WTC11 (cell line): ENCODE results near the gene FAM107A. TPM values are rescaled to one million over a fixed set of nuclear protein-coding genes. Genes with fewer than 3 reads are reported as not detected.

Experiments
- ATAC-seq: fragments of 200-7000 bp; cut with Tn5 transposase; 2 replicates; pipeline ENCODE4 v1.10.0; 2021; ENCODE audit warnings: mild to moderate bottlenecking, moderate library complexity
- CTCF ChIA-PET: fragments of 300-600 bp; sonication (Branson Sonifier 250); formaldehyde crosslinking; loops from one replicate; lab custom pipeline; 2021; ENCODE audit warnings: antibody characterized with exemption; lab: Charles Lee
- POLR2A ChIA-PET: fragments of 350-600 bp; sonication (Branson Sonifier 250); formaldehyde crosslinking; loops from one replicate; lab custom pipeline; 2021; ENCODE audit warnings: antibody characterized with exemption; lab: Charles Lee
- DNase-seq: peaks from one replicate; pipeline ENCODE4 v3.0.0; 2021; ENCODE audit warnings: low spot score
- H3K27ac Mint-ChIP-seq: 2 replicates; pipeline ENCODE4 v1.8.0; 2021; ENCODE audit warnings: mixed read lengths
- H3K27me3 Mint-ChIP-seq: 2 replicates; pipeline ENCODE4 v1.8.0; 2021; ENCODE audit warnings: low read depth, mild to moderate bottlenecking, moderate library complexity, mixed read lengths
- H3K36me3 Mint-ChIP-seq: 2 replicates; pipeline ENCODE4 v1.8.0; 2021; ENCODE audit warnings: mixed read lengths
- H3K4me1 Mint-ChIP-seq: 2 replicates; pipeline ENCODE4 v1.8.0; 2022; ENCODE audit warnings: mixed read lengths
- H3K4me3 Mint-ChIP-seq: 2 replicates; pipeline ENCODE4 v1.8.0; 2021; ENCODE audit warnings: mild to moderate bottlenecking, moderate library complexity, mixed read lengths
- H3K9me3 Mint-ChIP-seq: 2 replicates; pipeline ENCODE4 v1.8.0; 2021; ENCODE audit warnings: mixed read lengths
- ARID4B ChIP-seq: sonication (generic); formaldehyde crosslinking; IDR thresholded peaks from 2 replicates; pipeline ENCODE4 v1.8.0; 2023; ENCODE audit warnings: missing genetic modification reagents, mild to moderate bottlenecking, borderline replicate concordance
- CBFB ChIP-seq: sonication (generic); formaldehyde crosslinking; IDR thresholded peaks from 2 replicates; pipeline ENCODE4 v1.8.1; 2022; ENCODE audit warnings: mild to moderate bottlenecking, low read depth, missing genetic modification reagents
- CDX4 ChIP-seq: fragments of 250-450 bp; sonication (Bioruptor Pico); IDR thresholded peaks from 2 replicates; pipeline ENCODE4 v1.9.0; 2021; ENCODE audit warnings: moderate library complexity, mild to moderate bottlenecking, inconsistent platforms, borderline replicate concordance
- ESRRA ChIP-seq: sonication (generic); formaldehyde crosslinking; IDR thresholded peaks from 2 replicates; pipeline ENCODE4 v1.8.1; 2022; ENCODE audit warnings: mild to moderate bottlenecking, missing genetic modification reagents, borderline replicate concordance
- FOXK1 ChIP-seq: sonication (generic); formaldehyde crosslinking; IDR thresholded peaks from 2 replicates; pipeline ENCODE4 v1.8.0; 2022; ENCODE audit warnings: mild to moderate bottlenecking, moderate library complexity, missing genetic modification reagents
- FOXP1 ChIP-seq: sonication (generic); formaldehyde crosslinking; IDR thresholded peaks from 2 replicates; pipeline ENCODE4 v1.8.0; 2022; ENCODE audit warnings: missing genetic modification reagents, mild to moderate bottlenecking, moderate library complexity, borderline replicate concordance
- IRF2 ChIP-seq: sonication (generic); formaldehyde crosslinking; IDR thresholded peaks from 2 replicates; pipeline ENCODE4 v1.8.0; 2022; ENCODE audit warnings: low read depth, missing genetic modification reagents, borderline replicate concordance
- JUN ChIP-seq: sonication (generic); formaldehyde crosslinking; IDR thresholded peaks from 2 replicates; pipeline ENCODE4 v1.8.0; 2023; ENCODE audit warnings: mild to moderate bottlenecking, missing genetic modification reagents
- PRRX2 ChIP-seq: fragments of 250-450 bp; sonication (Bioruptor Pico); IDR thresholded peaks from 2 replicates; pipeline ENCODE4 v1.8.0; 2021; ENCODE audit warnings: mild to moderate bottlenecking
- RORB ChIP-seq: fragments of 250-450 bp; sonication (Bioruptor Pico); IDR thresholded peaks from 2 replicates; pipeline ENCODE4 v1.9.0; 2021; ENCODE audit warnings: mild to moderate bottlenecking
- SMAD4 ChIP-seq: sonication (generic); formaldehyde crosslinking; IDR thresholded peaks from 2 replicates; pipeline ENCODE4 v1.8.0; 2022; ENCODE audit warnings: mild to moderate bottlenecking, missing genetic modification reagents
- TEAD1 ChIP-seq: sonication (generic); formaldehyde crosslinking; IDR thresholded peaks from 2 replicates; pipeline ENCODE4 v1.8.0; 2022; ENCODE audit warnings: mild to moderate bottlenecking, missing genetic modification reagents
- TEAD4 ChIP-seq: sonication (generic); formaldehyde crosslinking; IDR thresholded peaks from 2 replicates; pipeline ENCODE4 v1.8.0; 2022; ENCODE audit warnings: mild to moderate bottlenecking, missing genetic modification reagents
- TP53 ChIP-seq: sonication (generic); formaldehyde crosslinking; IDR thresholded peaks from 2 replicates; pipeline ENCODE4 v1.8.1; 2023; ENCODE audit warnings: mild to moderate bottlenecking, missing genetic modification reagents
- ZNF138 ChIP-seq: sonication (generic); formaldehyde crosslinking; conservative IDR thresholded peaks from 2 replicates; pipeline ENCODE4 v1.8.1; 2022; ENCODE audit warnings: mild to moderate bottlenecking, moderate library complexity, missing genetic modification reagents
- ZNF281 ChIP-seq: sonication (generic); formaldehyde crosslinking; IDR thresholded peaks from 2 replicates; pipeline ENCODE4 v1.8.0; 2023; ENCODE audit warnings: mild to moderate bottlenecking, missing genetic modification reagents
- ZNF425 ChIP-seq: fragments of 250-450 bp; sonication (Bioruptor Pico); conservative IDR thresholded peaks from 2 replicates; pipeline ENCODE4 v1.9.0; 2021; ENCODE audit warnings: mild to moderate bottlenecking
- total RNA-seq: library from RNA; stranded (reverse); gene quantifications from 3 replicates; pipeline ENCODE4 v1.2.3, GENCODE V29; 2021
- TF ChIP-seq, protein P1 (sequence below): sonication (generic); formaldehyde crosslinking; IDR thresholded peaks from 2 replicates; pipeline ENCODE4 v1.8.0; 2022; ENCODE audit warnings: mild to moderate bottlenecking, missing genetic modification reagents
- TF ChIP-seq, protein P2 (sequence below): sonication (generic); formaldehyde crosslinking; IDR thresholded peaks from 2 replicates; pipeline ENCODE4 v1.8.1; 2023; ENCODE audit warnings: mild to moderate bottlenecking, missing genetic modification reagents
- TF ChIP-seq, protein P3 (sequence below): fragments of 200-600 bp; IDR thresholded peaks from 2 replicates; pipeline ENCODE4 v1.8.0; 2022; ENCODE audit warnings: antibody characterized with exemption

The FAM107A gene
- total RNA-seq, 1 experiment from 2014 or later = 0.31 TPM

GRCh38 chr3:58544541-58544940 lies 32.6 kb downstream of the FAM107A start:
- ATAC-seq (no peak), DNase-seq (no peak)
- CTCF ChIA-PET = no interaction called here
- peaks cover 12% of the 10 kb centered on the region for H3K9me3 Mint-ChIP-seq
- POLR2A ChIA-PET = no interaction called here
- no peaks in the 10 kb centered on the region for H3K27me3 Mint-ChIP-seq
- H3K4me3 Mint-ChIP-seq = no peak overlapping the region
- no peak for TF ChIP-seq FOXK1 (CRISPR knock-in tag)
- TF ChIP-seq ZNF425 (CRISPR knock-in tag) = no peak
- no peak for TF ChIP-seq JUN (CRISPR knock-in tag)
- TF ChIP-seq, protein P1, sequence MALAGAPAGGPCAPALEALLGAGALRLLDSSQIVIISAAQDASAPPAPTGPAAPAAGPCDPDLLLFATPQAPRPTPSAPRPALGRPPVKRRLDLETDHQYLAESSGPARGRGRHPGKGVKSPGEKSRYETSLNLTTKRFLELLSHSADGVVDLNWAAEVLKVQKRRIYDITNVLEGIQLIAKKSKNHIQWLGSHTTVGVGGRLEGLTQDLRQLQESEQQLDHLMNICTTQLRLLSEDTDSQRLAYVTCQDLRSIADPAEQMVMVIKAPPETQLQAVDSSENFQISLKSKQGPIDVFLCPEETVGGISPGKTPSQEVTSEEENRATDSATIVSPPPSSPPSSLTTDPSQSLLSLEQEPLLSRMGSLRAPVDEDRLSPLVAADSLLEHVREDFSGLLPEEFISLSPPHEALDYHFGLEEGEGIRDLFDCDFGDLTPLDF (CRISPR knock-in tag) = no peak
- no peak for TF ChIP-seq CDX4 (CRISPR knock-in tag)
- TF ChIP-seq ZNF281 (CRISPR knock-in tag) = no peak
- no peak for TF ChIP-seq SMAD4 (CRISPR knock-in tag)
- TF ChIP-seq ESRRA (CRISPR knock-in tag) = no peak
- no peak for TF ChIP-seq IRF2 (CRISPR knock-in tag)
- TF ChIP-seq, protein P2, sequence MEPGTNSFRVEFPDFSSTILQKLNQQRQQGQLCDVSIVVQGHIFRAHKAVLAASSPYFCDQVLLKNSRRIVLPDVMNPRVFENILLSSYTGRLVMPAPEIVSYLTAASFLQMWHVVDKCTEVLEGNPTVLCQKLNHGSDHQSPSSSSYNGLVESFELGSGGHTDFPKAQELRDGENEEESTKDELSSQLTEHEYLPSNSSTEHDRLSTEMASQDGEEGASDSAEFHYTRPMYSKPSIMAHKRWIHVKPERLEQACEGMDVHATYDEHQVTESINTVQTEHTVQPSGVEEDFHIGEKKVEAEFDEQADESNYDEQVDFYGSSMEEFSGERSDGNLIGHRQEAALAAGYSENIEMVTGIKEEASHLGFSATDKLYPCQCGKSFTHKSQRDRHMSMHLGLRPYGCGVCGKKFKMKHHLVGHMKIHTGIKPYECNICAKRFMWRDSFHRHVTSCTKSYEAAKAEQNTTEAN (CRISPR knock-in tag) = no peak
- no peak for TF ChIP-seq FOXP1 (CRISPR knock-in tag)
- TF ChIP-seq TEAD4 (CRISPR knock-in tag) = no peak
- no peak for TF ChIP-seq TEAD1 (CRISPR knock-in tag)
- no peak for TF ChIP-seq PRRX2 (CRISPR knock-in tag)
- TF ChIP-seq, protein P3, sequence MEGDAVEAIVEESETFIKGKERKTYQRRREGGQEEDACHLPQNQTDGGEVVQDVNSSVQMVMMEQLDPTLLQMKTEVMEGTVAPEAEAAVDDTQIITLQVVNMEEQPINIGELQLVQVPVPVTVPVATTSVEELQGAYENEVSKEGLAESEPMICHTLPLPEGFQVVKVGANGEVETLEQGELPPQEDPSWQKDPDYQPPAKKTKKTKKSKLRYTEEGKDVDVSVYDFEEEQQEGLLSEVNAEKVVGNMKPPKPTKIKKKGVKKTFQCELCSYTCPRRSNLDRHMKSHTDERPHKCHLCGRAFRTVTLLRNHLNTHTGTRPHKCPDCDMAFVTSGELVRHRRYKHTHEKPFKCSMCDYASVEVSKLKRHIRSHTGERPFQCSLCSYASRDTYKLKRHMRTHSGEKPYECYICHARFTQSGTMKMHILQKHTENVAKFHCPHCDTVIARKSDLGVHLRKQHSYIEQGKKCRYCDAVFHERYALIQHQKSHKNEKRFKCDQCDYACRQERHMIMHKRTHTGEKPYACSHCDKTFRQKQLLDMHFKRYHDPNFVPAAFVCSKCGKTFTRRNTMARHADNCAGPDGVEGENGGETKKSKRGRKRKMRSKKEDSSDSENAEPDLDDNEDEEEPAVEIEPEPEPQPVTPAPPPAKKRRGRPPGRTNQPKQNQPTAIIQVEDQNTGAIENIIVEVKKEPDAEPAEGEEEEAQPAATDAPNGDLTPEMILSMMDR = no peak
- TF ChIP-seq ZNF138 (CRISPR knock-in tag) = no peak
- TF ChIP-seq CBFB (CRISPR knock-in tag) = no peak
- no peak for TF ChIP-seq TP53 (CRISPR knock-in tag)
- TF ChIP-seq RORB (CRISPR knock-in tag) = no peak
- TF ChIP-seq ARID4B (CRISPR knock-in tag) = no peak
- no peaks in the 10 kb centered on the region for H3K36me3 Mint-ChIP-seq
- no peak overlapping the region for H3K27ac Mint-ChIP-seq
- H3K4me1 Mint-ChIP-seq = no peaks in the 10 kb centered on the region
